NAMALWA (cell line): Measurements from ENCODE around the gene GAA.
A peak's percentile ranks its signal among the peaks of the same experiment; 100 is the strongest.

Source experiments
- DNase-seq: peaks from one replicate; pipeline ENCODE4 v3.0.0-alpha.2; 2015; ENCODE audit warnings: low spot score

The GAA gene

DNA sequence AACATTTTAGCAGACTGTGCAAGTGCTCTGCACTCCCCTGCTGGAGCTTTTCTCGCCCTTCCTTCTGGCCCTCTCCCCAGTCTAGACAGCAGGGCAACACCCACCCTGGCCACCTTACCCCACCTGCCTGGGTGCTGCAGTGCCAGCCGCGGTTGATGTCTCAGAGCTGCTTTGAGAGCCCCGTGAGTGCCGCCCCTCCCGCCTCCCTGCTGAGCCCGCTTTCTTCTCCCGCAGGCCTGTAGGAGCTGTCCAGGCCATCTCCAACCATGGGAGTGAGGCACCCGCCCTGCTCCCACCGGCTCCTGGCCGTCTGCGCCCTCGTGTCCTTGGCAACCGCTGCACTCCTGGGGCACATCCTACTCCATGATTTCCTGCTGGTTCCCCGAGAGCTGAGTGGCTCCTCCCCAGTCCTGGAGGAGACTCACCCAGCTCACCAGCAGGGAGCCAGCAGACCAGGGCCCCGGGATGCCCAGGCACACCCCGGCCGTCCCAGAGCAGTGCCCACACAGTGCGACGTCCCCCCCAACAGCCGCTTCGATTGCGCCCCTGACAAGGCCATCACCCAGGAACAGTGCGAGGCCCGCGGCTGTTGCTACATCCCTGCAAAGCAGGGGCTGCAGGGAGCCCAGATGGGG, 3.1 kb downstream of the GAA start:
- DNase-seq, result no peak

DNA sequence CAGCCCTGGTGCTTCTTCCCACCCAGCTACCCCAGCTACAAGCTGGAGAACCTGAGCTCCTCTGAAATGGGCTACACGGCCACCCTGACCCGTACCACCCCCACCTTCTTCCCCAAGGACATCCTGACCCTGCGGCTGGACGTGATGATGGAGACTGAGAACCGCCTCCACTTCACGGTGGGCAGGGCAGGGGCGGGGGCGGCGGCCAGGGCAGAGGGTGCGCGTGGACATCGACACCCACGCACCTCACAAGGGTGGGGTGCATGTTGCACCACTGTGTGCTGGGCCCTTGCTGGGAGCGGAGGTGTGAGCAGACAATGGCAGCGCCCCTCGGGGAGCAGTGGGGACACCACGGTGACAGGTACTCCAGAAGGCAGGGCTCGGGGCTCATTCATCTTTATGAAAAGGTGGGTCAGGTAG, 3.6 kb downstream of the GAA start:
- DNase-seq, result no peak

DNA sequence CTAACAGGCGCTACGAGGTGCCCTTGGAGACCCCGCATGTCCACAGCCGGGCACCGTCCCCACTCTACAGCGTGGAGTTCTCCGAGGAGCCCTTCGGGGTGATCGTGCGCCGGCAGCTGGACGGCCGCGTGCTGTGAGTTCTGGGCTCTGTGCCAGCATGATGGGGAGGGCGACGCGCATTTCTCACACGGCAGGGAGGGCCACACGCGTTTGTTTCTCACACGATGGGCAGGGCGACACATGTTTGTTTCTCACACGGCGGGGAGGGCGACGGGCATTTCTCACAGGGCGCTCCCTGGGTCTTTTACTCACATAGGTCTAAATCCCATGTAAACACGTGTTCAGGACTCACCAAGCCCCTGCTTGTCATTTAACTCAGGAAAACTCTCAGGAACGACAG, 4.4 kb downstream of the GAA start:
- DNase-seq, result no peak

DNA sequence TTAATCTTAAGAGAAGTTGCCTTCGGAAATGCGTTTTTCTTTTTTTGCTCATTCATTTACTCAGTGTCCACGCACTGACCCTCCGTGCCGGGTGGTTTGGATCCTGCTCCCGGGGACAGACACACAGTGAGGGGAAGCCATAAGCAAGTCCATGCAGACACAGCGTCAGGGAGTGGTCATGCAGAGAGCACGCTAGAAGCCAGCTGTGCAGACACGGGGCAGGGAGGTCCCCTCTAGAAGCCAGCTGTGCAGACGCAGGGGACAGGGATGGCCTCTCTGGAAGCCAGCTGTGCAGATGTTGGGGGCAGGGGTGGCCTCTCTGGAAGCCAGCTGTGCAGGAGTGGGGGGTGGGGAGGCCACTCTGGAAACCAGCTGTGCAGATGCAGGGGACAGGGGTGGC, 4.8 kb downstream of the GAA start:
- no peak for DNase-seq

DNA sequence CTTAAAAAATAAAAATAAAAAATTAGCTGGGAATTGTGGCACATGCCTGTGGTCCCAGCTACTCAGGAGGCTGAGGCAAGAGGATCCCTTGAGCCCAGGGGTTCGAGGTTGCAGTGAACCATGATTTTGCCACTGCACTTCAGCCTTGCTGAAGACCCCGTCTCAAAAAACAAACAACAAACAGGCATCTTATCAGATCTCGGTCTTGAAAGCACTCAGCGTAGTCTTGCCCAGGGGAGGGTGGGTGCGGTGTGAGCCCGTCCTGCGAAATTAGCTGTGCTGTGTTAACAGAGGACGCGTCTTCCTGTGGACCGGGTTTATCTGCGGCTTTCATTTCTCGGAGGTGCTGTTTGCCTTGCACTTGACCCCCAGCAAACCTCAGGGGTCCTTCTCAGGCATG, 5.4 kb downstream of the GAA start:
- no peak for DNase-seq

DNA sequence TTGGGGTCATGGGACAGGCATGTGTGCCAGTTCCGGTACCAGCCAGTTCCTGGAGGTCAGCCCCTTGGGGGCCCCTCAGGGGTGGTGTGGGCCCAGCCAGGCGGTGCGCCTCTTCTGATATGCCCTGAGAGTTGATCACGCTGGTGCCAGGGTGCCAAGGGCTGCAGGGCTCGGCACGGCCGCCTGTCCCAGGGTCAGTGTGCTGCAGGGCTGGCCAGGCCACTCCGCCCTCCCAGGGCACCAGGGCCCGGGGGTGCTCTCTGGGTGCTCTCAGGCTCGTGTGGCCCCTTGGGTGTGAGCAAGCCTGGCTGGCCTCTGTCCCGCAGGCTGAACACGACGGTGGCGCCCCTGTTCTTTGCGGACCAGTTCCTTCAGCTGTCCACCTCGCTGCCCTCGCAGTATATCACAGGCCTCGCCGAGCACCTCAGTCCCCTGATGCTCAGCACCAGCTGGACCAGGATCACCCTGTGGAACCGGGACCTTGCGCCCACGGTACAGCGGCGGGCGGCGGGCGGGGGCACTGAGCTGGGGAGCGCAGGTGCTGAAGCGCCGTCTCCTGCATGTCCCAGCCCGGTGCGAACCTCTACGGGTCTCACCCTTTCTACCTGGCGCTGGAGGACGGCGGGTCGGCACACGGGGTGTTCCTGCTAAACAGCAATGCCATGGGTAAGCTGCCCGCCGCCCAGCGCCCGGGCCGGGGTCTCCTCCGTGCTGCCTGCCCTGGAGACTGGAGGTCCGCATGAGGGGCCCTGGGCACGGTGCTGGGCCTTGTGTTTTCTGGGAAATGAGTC, 6.0 kb downstream of the GAA start:
- no peak for DNase-seq

DNA sequence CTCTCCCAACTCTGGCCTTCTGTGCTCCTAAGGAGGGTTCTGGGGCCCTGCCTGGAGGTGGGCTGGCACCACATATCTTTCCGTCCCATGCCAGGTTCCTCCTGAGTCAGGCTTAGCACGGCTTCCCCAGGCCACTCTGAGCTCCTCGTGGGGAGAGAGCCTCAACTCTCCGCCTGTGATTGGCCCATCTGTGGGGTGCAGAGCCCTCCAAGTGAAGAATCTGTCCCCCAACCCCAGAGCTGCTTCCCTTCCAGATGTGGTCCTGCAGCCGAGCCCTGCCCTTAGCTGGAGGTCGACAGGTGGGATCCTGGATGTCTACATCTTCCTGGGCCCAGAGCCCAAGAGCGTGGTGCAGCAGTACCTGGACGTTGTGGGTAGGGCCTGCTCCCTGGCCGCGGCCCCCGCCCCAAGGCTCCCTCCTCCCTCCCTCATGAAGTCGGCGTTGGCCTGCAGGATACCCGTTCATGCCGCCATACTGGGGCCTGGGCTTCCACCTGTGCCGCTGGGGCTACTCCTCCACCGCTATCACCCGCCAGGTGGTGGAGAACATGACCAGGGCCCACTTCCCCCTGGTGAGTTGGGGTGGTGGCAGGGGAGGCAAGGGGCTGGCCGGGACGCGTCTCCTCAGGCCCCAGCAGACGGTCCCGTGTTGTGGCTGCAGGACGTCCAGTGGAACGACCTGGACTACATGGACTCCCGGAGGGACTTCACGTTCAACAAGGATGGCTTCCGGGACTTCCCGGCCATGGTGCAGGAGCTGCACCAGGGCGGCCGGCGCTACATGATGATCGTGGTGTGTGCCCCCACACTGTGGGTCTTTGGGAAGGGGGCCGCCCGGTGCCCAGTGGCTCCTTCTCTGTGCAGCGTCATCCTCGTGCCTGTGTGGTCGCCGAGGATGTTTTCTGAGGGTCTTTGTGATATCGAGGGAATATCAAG, 6.9 kb downstream of the GAA start:
- no peak for DNase-seq

DNA sequence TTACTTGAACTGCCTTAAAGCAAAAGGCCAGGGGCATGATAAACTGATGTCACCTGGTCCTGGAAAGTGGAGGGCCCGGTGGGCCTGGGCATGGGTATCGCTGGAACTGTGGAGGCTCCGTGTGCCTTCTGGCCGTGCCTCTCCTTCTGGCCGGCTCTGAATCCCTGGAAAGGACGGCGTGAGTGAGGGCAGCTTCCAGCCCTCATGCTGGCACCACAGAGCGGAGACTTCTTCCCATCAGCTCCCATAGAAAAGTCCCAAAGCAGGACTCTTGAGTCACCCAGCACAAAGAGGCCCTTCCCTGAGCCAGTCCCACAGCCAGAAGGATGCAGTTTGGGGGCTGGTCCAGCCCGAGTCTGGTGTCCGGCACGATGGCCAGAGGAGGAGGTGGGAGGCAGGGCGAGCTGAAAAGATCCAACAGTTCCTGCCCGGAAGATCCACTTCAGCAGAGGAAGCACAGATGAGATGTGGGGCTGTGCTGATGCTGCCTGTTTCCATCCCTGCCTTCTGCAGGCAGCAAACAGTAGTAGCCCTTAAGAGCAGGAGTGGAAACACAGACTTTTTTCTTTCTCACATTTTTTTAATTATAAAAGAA, 7.8 kb downstream of the GAA start:
- no peak for DNase-seq

DNA sequence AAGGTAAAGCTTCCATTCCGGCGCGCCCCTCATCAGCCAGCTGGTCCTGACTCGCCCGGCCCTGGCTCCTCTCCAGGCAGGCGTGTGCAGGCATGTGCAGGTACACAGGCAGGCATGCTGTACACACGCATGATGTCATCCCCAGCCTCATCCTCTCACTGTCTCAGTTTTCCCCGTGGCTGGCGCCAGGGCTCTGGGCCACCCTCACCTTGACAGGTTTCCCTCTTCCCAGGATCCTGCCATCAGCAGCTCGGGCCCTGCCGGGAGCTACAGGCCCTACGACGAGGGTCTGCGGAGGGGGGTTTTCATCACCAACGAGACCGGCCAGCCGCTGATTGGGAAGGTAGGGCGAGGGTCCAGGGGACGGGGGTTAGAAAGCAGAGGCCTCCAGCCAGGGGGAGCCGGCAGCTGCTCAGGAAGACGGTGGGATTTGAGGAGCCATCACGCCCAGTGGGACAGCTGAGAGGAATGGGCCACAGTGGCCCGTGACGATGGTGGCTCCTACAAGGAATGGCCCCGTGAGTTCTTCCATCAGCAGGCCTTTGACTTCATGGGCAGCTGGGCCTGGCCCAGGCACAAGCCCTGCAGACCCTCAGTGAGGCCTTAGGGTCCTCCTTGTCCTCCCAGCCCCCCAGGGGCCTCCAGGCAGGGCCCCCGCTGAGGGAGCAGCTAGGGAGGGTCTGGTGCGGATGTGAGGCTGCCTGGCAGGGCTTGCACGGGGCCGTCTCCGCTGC, 8.5 kb downstream of the GAA start:
- no peak for DNase-seq

DNA sequence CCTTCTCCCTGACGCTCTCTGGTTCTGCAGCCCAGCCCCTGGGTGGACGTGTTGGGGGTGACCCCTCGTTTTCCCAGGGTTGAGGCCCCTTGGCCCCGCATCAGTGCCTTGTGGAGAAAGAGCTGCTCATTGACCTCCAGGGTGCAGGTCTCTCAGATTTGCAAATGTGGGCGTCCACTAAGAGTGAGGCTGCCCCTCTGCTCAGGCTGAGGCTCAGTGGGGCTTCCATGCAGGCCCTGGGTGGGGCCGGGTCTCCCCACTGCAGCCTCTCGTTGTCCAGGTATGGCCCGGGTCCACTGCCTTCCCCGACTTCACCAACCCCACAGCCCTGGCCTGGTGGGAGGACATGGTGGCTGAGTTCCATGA, 9.0 kb downstream of the GAA start:
- no peak for DNase-seq

DNA sequence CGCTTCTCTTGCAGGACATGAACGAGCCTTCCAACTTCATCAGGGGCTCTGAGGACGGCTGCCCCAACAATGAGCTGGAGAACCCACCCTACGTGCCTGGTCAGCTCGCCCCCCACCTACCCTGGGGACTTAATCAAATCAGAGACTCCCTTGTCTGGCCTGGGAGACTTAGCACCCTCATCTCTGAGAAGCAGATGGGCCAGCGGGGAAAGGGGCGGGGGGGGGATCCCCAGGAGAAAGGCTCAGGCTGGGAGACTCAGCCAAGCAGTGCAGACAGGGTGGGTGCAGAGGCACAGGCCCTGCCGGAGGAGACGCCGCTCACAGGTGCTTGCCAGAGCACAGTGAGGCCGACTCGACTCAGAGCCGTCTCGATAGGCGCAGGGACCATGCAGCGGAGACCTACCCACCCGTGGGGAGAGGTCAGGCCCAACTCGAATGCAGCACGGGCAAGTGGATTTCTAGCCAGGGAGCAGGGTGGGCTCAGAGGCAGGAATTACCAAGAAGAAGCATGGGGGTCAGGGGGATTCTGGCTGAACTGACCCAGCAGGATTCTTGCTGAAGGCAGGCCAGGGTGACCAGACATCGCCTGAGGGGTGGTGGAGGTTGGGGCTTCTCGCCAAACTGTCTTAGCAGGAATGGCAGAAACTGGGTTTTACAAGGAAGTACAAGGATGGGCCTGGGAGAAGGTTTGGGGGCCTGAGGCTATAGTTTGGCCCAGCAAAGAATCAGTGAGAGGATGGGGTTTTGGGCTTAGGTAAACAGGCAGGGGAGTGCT, 9.7 kb downstream of the GAA start:
- peak; percentile 57 for DNase-seq

DNA sequence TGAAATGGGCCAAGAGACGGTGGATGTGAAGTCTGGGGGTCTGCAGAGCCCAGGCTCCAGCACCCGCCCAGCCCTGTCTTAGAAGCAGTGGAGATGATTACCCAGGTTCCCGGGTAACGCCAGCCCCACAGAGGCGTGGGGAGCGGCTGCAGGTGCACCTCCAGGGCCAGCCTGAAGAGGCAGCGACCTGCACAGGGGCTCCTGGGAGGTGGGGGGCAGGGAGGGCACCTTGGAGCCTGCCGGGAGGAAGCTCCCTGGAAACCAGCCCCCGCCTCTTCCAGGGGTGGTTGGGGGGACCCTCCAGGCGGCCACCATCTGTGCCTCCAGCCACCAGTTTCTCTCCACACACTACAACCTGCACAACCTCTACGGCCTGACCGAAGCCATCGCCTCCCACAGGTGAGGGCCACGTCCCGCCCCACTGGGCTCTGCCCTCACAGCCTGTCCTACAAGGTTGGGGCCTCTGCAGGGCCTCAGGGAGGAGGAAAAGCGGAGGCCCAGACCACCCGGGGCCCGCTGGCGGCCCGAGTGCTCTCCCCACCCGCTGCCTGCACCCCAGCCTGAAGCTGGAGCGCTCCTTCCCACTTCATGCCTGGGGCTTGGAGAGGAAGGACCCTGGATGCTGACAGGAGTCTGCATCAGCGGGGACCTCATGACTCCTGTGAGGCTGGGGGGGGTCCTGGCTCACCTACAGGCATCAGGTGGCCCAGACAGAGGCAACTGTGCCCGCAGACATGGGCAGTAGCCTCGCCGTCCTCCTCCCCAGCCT, 10.5 kb downstream of the GAA start:
- peak; percentile 39 for DNase-seq

DNA sequence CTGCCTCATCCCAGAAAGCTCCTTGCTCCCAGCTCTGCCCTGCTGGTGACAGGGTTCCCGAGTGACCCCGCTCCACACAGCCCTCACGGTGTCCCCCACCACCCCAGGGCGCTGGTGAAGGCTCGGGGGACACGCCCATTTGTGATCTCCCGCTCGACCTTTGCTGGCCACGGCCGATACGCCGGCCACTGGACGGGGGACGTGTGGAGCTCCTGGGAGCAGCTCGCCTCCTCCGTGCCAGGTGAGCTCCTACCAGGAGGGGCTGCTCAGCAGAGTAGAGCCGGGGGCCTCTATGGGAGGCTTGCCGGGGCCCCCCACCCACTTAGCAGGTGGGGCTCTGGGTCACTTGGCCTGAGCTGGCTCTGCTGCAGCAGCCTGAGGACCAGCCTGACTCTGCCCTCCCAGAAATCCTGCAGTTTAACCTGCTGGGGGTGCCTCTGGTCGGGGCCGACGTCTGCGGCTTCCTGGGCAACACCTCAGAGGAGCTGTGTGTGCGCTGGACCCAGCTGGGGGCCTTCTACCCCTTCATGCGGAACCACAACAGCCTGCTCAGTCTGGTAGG, 11.2 kb downstream of the GAA start:
- no peak for DNase-seq

DNA sequence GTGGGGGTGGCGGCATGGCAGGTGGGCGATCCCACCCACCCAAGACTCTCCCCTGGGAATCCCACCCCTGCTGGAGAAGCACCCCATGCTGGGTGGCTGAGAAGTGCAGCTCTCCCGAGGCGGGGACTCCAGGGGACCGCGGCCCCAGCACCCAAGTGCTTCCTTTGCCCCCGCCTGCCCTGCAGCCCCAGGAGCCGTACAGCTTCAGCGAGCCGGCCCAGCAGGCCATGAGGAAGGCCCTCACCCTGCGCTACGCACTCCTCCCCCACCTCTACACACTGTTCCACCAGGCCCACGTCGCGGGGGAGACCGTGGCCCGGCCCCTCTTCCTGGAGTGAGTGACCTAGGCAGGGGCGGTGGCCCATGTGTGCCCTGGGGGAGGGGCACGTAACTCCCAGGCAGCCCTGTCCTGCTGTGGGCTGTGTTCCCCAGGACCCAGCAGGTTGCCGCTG, 11.7 kb downstream of the GAA start:
- DNase-seq, result peak; percentile 55

DNA sequence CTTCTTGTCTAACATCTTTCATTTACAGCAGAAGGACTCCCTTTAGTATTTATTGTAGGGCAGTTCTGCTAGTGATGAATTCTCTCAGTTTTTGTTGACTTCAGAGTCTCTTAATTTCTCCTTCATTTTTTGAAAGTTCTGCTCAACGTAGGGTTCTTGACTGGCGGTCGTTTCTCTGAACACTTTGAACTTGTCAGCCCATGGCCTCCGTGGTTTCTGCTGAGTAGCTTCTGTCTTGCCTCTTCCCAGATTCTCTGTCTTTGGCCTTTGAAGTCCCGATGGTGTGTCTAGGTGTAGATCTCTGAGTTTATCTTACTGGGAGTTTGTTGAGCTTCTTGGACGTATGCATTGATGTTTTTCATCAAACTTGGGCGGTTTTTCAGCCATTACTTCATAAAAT, 13.4 kb downstream of the GAA start:
- no peak for DNase-seq

DNA sequence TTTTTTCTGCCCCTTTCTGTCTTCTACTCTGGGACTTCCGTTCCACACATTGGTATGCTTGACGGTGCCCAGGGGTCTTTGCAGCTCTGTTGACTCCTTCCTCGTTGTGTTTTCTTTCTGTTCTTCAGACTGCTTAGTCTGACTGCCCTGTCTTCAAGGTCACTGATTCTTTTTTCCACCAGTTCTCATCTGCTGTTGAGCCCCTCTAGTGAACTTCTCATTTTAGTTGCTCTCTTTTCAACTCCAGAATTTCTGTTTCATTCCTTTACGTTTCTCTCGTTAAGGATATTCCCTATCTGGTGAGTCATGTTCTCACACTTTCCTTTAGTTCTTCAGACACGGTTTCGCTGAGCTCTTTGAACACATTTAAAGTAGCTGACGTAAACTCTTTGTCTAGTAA, 13.8 kb downstream of the GAA start:
- DNase-seq, result no peak

DNA sequence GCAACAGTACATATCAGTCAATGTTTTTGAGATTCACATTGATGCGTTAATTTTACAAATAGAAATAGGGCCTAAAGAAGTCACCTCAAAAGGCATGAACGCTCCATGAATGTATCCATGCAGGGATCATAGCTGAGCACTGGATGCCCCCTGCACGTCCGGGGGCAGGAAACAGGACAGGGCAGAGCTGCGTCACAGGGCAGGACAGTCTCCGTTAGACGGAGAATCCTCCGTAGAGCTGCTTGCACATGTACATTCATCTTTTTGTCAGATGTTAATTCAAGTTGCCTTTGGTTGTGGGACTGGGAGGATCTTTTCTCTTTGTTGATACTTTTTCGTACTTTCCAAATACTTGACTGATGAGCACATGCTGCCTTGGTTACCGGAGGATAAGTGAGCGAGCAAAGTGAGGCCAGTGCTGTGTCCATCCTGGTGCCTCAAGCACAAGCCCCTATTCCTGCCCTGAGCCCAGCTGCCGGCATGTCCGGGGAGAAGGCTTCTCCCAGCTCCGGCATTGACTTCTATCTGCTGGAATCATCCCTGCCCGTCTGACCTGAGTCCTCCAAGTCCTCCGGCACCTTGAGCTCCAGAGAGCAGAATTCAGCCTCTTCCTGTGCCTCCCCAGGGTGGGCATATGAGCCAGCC, 15.0 kb downstream of the GAA start:
- no peak for DNase-seq

DNA sequence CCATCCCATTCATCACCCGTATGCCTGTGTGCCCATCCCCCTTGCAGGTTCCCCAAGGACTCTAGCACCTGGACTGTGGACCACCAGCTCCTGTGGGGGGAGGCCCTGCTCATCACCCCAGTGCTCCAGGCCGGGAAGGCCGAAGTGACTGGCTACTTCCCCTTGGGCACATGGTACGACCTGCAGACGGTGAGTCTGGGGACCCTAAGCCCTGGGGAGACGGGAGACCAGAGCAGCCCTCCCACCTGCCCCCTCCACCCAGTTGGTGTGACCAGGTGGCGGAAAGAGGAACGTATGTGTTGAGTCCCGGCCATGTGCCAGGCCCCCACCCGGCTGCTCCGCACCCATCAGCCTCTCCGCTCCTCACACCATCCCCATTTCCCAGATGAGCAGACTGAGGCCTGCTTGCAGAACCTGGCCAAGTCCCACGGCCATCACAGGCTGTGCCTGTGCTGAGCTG, 15.6 kb downstream of the GAA start:
- no peak for DNase-seq
